DMS 273 treated with DMSO at 0.1 percent for 48 hours (cell line): ENCODE data around the gene SSR4.

ENCODE experiments used
- DNase-seq: peaks from one replicate; lab custom pipeline; 2025; lab: John Stamatoyannopoulos, UW

Gene SSR4

DNA sequence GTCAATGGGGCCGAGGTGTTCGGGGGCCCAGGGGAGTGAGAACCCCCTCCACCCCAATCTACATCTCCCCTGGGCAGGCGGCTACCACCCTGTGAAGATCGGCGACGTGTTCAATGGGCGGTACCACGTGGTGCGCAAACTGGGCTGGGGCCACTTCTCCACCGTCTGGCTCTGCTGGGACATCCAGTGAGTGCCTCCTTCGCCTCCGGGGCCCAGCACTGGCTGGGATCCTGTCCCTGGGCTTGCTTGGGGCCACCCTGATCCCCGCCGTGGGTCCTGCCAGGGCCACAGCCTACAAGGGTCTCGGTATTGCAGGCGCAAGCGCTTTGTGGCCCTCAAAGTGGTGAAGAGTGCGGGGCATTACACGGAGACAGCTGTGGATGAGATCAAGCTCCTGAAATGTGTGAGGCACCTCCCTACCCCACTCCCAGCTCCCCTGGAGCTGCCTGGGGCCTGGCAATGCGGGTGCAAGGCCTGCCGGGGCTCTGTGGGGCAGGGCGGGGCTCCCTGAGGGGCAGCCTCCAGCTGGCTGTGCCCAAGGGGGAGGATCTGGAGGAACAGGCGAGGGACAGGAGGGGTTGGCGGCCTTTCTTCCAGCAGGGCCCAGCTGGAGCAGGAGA, 12.9 kb upstream of the SSR4 start:
- peak; percentile 31 for DNase-seq

- peak; percentile 56 for DNase-seq
Measured at GRCh38 chrX:153782313-153782712, 12.2 kb upstream of the SSR4 start.

DNA sequence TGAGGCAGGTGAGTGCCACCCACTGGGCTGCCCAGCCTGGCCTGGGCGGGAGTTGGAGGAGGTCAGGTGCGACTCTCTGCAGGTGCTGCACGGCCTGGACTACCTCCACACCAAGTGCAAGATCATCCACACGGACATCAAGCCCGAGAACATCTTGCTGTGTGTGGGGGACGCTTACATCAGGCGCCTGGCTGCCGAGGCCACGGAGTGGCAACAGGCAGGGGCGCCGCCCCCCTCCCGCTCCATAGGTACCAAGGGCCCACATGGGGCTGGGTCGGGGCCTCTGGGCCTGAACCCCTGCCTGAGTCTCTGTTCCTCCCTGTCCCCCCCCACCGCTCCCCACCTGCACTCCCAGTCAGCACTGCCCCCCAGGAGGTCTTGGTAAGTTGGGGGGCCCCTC, 11.6 kb upstream of the SSR4 start:
- DNase-seq, result no peak

GRCh38 chrX:153783378-153784013, 11.0 kb upstream of the SSR4 start:
- DNase-seq, result no peak

GRCh38 chrX:153784325-153784967, 10.0 kb upstream of the SSR4 start:
- no peak for DNase-seq

DNA sequence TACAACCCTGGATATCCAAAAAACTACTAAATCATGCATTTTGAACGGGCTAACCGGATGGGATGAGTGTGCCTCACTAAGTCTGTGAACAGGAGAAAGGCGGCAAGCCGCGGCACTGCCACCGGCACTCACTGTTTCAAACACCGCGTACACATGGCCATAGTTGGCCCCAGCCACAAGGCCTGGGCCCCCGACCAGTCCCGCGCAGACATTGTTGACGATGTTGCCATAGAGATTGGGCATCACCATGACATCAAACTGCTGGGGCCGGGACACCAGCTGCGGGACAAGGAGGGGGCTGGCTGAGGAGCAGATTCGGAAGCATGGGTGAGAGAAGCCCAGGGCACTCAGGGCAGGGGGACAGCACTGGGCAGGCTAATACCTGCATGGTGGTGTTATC, 7.8 kb upstream of the SSR4 start:
- DNase-seq, result no peak

DNA sequence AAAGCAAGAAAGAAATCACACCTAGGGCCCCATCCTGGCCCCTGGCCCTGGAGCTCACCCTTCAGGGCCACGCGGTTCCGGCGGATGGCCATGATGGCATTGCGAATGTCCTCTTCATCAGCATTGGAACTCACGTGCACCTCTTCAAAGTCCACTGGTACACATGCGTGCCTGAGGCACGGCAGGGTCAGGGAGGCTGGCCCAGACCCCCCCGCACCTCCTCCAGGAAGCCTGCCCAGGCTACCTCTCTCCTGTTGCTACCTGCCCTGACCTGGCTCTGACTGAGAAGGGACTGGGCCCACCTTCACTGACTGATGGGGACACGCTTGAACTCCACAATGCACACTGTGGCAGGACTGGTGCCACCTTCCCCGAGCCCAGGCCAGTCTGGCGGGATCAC, 4.8 kb upstream of the SSR4 start:
- no peak for DNase-seq

- no peak for DNase-seq
Measured at GRCh38 chrX:153791104-153791852, 3.2 kb upstream of the SSR4 start.

DNA sequence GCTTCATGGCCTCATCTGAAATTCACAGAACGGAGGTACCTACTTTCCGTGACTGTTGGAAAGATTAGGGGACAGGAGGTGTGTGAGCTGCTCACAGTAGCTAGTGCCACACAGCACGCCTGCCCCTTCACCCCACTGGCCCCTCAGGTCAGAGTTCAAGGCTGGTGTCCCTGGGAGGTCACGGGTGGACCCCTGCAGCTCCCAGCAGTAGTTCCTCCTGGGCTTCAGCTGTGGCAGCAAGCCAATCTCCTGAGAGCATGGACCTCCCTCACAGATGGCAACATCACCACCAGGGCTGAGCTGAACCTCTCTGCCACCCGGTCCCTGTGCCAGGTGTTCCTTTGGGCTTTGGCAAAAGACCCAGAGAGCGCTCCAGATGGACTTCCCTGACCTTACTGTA, 2.1 kb upstream of the SSR4 start:
- peak; percentile 75 for DNase-seq

DNA sequence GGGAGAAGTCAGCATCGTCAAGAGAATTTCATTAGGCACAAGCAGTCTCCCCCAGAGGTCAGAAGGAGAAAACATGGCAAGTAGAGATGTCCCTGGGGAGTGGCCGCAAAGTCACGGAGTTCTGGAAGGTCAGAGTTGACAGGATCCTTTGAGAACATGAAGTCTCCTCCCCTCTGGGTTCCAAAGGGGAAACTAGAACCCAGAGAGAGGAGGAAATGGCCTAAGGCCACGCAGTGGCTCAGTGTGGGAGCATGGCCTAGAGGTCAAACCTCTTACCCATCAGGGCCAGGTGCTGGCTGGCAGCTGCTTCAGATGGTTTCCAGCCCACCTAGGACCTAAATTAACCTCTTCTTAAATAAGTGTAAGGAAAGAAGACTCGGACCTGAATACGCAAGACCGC, 1.2 kb upstream of the SSR4 start:
- no peak for DNase-seq

GRCh38 chrX:153794897-153795816, 689 bp downstream of the SSR4 start:
- DNase-seq, result no peak

GRCh38 chrX:153797415-153798015, 3.0 kb downstream of the SSR4 start:
- no peak for DNase-seq

DNA sequence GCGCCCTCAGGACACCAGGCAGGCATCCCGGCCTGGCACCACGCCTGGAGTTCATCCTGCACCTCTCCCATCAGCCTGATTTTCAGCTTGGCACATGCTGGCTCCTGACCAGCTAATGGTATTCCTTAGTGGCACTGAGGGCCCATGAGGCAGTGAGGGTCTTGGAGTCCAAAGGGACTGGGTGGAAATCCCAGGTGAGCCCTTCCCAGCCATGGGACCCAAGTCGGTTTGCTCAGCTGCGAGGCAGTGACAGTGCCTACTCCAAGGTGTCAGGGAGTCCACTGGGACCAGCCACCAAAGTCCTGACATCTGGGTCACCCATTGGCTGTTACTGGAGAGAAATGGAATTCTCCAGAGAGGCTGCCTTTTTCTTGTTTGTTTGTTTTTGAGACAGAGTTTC, 4.9 kb downstream of the SSR4 start:
- no peak for DNase-seq

GRCh38 chrX:153800177-153800722, 5.8 kb downstream of the SSR4 start:
- no peak for DNase-seq

- DNase-seq, result no peak
Measured at GRCh38 chrX:153800746-153801145, 6.3 kb downstream of the SSR4 start.

GRCh38 chrX:153801669-153802068, 7.2 kb downstream of the SSR4 start:
- DNase-seq, result no peak

DNA sequence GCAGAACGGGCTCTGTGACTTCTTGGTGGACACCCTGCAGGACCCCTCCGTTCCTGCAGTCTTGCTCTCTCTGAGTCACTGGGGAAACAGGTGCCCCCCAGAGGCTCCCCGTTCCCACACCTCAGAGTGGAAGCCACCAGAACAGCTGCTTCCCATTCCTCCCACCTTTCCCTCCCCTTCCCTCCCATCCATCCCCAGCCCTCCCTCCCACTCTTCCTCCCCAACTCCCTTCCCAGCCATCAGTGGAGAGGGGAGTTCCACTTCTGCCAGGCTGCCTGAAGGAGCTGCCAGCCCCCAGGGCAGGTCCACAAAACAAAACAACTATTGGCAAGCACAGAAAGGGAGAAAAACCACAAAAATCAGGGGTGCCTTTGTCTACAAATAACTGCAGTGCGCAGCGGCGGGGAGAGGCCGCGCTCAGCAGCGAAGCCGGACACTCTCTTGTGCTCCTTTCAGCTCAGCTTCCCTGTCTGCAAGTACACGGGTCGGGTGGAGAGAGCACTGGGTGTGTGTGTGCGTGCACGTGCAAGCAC, 8.1 kb downstream of the SSR4 start:
- no peak for DNase-seq

DNA sequence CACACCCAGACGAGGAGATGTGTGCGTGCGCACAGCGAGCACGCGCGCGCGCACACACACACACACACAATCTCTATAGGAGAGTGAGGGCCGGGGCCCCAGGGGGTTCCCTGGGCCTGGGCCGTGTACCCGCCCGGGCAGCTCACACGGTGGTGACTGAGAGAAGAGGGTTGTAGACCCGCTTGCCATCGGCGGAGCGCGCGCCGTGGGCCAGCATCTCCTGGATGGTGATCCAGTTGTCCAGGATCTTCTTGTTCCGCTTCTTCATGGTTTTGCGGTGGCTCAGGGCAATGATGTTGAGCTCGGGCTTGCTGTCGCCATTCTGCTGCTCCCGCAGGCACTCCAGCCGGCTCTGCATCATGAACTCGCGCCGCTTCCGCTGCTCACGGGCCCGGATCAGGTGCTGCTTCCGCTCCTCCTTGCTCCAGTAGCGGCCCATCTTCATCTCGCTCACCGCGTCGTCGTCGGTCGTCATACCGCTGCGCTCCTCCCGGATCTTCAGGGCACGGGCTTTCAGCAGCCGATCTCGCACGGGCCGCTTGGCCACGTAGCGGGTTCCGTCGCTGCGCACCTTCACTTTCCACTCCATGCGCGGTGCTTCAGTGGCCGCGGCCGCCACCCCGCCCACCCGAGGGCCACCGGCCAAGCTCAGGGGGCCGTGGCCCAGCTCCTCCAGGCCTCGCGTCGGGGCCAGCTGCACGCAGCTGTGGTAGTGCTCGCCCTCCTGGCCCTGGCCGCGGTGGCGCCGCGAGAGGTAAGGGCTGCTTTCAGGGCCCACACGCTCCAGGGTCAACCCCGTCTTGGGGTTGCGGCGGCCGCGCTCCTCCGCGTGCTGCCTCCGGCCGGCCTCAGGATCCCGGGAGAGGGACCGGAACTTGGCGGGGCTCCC, 9.0 kb downstream of the SSR4 start:
- no peak for DNase-seq

DNA sequence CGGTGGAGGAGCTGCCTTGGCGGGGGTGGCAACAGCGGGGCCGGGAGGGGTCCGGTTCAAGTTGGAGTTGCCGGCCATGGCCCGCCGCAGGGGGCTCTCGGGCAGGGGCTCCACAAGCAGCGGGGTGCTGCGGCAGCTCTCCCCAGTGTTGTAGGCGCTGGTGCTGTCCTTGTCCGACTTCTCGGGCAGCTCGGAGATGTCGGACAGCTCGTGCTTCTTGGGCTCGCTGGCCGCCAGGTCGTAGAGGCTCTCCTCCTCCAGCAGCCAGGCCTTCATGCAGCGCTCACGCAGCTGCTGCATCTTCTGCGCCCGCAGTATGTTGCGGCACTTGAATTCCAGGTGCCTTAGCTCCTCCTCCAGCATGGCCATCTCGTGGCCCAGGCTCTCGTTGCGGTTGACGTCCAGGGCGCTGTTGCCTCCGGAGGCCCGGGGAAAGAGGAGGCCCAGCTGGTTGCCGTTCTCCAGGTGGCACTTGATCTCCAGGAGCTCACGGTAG, 9.7 kb downstream of the SSR4 start:
- no peak for DNase-seq

DNA sequence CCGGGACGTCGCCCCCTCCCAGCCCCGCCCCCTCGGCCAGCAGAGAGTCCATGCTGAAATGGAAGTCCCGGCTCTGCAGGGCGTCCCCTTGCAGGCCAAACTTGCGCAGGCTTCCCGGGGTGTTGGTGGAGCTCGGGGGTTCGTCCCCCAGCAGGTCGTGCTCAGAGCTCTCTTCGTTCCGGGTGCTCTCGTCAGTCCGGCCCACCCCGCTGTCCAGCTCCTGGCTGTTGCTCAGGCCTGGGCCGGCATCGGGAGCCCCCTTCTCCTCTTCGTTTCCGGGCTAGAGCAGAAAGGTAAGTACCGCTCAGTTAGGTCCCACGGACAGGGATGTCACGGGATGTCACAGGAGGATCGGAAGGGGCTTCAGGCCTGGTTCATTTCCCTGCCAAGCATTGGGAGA, 10.2 kb downstream of the SSR4 start:
- DNase-seq, result no peak
